Measurements from ENCODE around the gene MAP4K4. TPM values are rescaled to one million over a fixed set of nuclear protein-coding genes. Genes with fewer than 3 reads are reported as not detected.

The MAP4K4 gene
- total RNA-seq, 4 donors from 2014 or later, result 14.2 to 65.2 (median 29.1) TPM

DNA sequence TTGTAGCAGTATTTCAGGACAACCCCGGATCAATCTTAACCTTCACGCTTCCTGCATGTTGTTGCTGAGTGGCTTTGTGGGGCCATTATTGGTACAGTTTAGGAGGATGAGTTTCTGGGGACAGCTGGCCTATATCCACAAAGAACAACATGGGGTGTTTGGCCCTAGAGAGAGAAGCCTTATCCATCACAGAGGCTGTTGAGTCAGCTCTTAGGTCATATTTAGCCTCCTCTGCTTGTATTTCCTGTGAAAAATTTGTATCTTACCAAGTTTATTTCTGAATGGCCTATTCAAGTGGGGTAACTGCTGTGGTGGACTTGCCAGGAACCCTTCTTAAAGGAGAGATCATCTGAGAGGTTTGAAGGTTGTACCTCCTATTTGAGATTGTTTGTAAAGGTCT lies 77.6 kb downstream of the MAP4K4 start:
- Histone ChIP-seq H3K27me3 (no peaks in the 10 kb centered on the region), H3K36me3 (no peaks in the 10 kb centered on the region), H3K4me3 (no peak overlapping the region), H3K27ac (no peak overlapping the region), H3K4me1 (peaks cover 0 to 25% (median 0%) of the 10 kb centered on the region in 4 donors), H3K9me3 (no peaks in the 10 kb centered on the region)
- no peak for DNase-seq
- TF ChIP-seq POLR2A (IDR thresholded peaks at IDR 0.05), result no peak
- TF ChIP-seq, protein P1, sequence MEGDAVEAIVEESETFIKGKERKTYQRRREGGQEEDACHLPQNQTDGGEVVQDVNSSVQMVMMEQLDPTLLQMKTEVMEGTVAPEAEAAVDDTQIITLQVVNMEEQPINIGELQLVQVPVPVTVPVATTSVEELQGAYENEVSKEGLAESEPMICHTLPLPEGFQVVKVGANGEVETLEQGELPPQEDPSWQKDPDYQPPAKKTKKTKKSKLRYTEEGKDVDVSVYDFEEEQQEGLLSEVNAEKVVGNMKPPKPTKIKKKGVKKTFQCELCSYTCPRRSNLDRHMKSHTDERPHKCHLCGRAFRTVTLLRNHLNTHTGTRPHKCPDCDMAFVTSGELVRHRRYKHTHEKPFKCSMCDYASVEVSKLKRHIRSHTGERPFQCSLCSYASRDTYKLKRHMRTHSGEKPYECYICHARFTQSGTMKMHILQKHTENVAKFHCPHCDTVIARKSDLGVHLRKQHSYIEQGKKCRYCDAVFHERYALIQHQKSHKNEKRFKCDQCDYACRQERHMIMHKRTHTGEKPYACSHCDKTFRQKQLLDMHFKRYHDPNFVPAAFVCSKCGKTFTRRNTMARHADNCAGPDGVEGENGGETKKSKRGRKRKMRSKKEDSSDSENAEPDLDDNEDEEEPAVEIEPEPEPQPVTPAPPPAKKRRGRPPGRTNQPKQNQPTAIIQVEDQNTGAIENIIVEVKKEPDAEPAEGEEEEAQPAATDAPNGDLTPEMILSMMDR (IDR thresholded peaks at IDR 0.05), result no peak

DNA sequence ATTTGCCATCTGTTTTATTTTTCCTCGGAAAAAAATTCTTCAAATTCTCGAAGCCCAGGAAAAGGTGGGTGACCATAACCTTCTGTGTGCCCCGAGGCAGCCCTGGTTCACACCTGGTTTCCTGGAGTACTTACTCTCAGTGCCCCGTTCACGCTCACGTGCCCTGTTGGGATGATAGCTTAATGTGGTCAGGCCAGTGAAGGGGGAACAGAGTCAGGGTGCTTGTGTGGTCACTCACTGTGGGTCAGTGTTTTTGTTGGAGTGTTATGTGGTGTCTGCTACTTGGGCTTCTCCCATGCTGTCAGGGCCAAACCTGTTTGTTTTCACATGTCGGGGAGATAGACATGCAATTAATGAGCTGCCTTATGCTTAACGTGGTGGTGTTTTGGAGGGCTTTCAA lies 78.1 kb downstream of the MAP4K4 start:
- no peak for TF ChIP-seq POLR2A (IDR thresholded peaks at IDR 0.05)
- TF ChIP-seq, protein P1 (IDR thresholded peaks at IDR 0.05), result no peak
- Histone ChIP-seq H3K27me3 (no peaks in the 10 kb centered on the region), H3K4me1 (peaks cover 0 to 25% (median 0%) of the 10 kb centered on the region in 4 donors), H3K36me3 (no peaks in the 10 kb centered on the region), H3K4me3 (no peak overlapping the region), H3K27ac (no peak overlapping the region), H3K9me3 (no peaks in the 10 kb centered on the region)
- DNase-seq, result no peak

DNA sequence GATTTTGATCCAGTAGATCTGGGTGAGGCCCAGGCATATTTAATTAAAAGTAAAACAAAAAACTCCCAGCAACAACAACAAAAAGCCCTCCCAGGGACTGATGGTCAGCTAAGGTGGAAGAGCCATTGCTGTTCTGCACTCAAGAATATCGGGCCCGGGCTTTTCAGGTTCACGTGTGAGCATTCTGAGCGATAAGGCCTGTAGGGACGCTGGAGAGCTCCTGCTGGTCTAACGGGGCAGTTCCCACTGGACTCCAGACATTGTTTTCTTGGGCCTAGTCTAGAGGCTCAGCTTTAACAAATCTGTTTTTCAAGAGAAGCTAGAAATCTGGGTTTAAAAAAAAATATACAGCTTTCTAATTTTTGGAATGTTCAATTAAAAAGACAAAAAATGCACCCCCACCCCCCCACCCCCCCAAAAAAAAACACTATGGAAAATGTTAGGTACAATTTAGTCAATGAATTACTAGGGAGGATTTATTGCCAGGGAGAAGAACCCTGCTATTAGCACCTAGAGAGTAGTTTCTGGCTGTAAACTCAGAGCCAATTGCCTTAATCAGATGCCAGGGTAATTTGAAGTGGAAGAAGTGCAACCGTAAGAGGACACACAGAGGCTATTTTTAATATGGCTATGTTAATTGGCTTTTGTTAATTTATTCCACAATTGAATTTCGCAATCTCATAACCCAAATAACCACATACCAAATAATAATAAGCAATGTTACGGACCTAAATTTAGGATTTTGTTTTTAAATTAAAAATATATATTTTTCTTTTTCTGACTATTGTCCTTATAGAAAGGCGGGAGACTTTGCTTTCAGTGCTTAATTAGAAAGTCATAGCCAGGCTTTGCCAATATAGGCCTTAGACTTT lies 78.9 kb downstream of the MAP4K4 start:
- Histone ChIP-seq H3K27ac (no peak overlapping the region), H3K4me3 (no peak overlapping the region), H3K36me3 (no peaks in the 10 kb centered on the region), H3K9me3 (no peaks in the 10 kb centered on the region), H3K27me3 (no peaks in the 10 kb centered on the region), H3K4me1 (peaks cover 0 to 29% (median 0%) of the 10 kb centered on the region in 4 donors)
- DNase-seq, result no peak
- no peak for TF ChIP-seq POLR2A (IDR thresholded peaks at IDR 0.05)
- TF ChIP-seq, protein P1 (IDR thresholded peaks at IDR 0.05), result peak in 4 of 6 experiments; percentile 6 to 43 (median 30)

DNA sequence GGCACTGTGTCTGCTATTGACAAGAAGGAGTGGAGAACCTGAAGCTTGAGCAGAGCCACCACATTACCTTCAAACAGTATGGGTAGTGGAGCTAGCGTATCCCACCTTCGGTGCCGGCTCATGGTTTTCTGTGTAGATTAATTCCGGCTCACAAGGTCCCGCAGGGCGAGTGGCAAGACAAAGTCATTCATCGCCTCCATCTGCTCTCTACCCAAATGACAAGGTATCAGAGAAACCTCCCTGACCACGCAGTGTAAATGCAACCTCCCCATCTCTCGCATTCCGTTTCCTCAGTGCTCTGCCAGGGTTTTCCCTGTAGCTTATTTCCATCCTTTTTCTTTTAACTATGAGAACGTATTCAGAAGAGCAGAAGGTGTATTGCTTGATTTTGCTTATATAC lies 79.8 kb downstream of the MAP4K4 start:
- no peak overlapping the region for H3K27ac ChIP-seq
- peaks cover 0 to 36% (median 0%) of the 10 kb centered on the region in 4 donors for H3K4me1 ChIP-seq
- no peaks in the 10 kb centered on the region for H3K36me3 ChIP-seq
- DNase-seq, result no peak
- H3K27me3 ChIP-seq, result no peaks in the 10 kb centered on the region
- no peak for TF ChIP-seq POLR2A (IDR thresholded peaks at IDR 0.05)
- TF ChIP-seq, protein P1 (IDR thresholded peaks at IDR 0.05), result no peak
- no peaks in the 10 kb centered on the region for H3K9me3 ChIP-seq
- H3K4me3 ChIP-seq, result no peak overlapping the region

- no peak overlapping the region for H3K4me3 ChIP-seq
- DNase-seq, result no peak
- H3K27ac ChIP-seq, result no peak overlapping the region
- no peaks in the 10 kb centered on the region for H3K36me3 ChIP-seq
- no peak for TF ChIP-seq POLR2A (IDR thresholded peaks at IDR 0.05)
- TF ChIP-seq, protein P1 (IDR thresholded peaks at IDR 0.05), result no peak
- no peaks in the 10 kb centered on the region for H3K27me3 ChIP-seq
- H3K4me1 ChIP-seq, result peaks cover 0 to 36% (median 0%) of the 10 kb centered on the region in 4 donors
- H3K9me3 ChIP-seq, result no peaks in the 10 kb centered on the region
Measured at GRCh38 chr2:101778102-101778501, 80.6 kb downstream of the MAP4K4 start.
